Ascending aorta (tissue), 2 donors: ENCODE data around the gene BTNL2. TPM values are rescaled to one million over a fixed set of nuclear protein-coding genes. Genes with fewer than 3 reads are reported as not detected.
A peak's percentile ranks its signal among the peaks of the same experiment; 100 is the strongest.

Experiments used
- DNase-seq, 2 donors: peaks; one replicate each; pipeline ENCODE4 v3.0.0-alpha.2; 2019; ENCODE audit warnings: low spot score in 2 of 2
- H3K27ac ChIP-seq, 2 donors: fragments of 200-600 bp; sonication (generic); one replicate each; pipeline ENCODE4 v1.5.1; 2016 to 2017; ENCODE audit warnings: mild to moderate bottlenecking in 1 of 2
- H3K27me3 ChIP-seq: fragments of 200-600 bp; sonication (generic); one replicate; pipeline ENCODE4 v1.5.1; 2017
- H3K36me3 ChIP-seq, 2 donors: fragments of 200-600 bp; sonication (generic); one replicate each; pipeline ENCODE4 v1.5.1; 2016
- H3K4me1 ChIP-seq, 2 donors: fragments of 200-600 bp; sonication (generic); one replicate each; pipeline ENCODE4 v1.5.1; 2016 to 2017; ENCODE audit warnings: mild to moderate bottlenecking in 1 of 2
- H3K4me3 ChIP-seq, 2 donors: fragments of 200-600 bp; sonication (generic); one replicate each; pipeline ENCODE4 v1.5.1; 2016 to 2017; ENCODE audit warnings: mild to moderate bottlenecking in 1 of 2
- H3K9me3 ChIP-seq, 2 donors: fragments of 200-600 bp; sonication (generic); one replicate each; pipeline ENCODE4 v1.5.1; 2016
- intact Hi-C: fragments of 100-400 bp; cut with DNase I; formaldehyde crosslinking; loops from one replicate; pipeline ENCODE4 v1.15.1; 2023
- total RNA-seq: library from RNA; depleted of rRNA; stranded (reverse); fragments of >200 nt; gene quantifications from one replicate; pipeline ENCODE4 v1.1.0, GENCODE V29; 2016
- TF ChIP-seq, protein P1 (sequence below), 3 experiments: fragments of 200-600 bp in 2 of 3; fragments of 450-650 bp in 1 of 3; sonication (generic) in 2 of 3; IDR thresholded peaks; one replicate each; pipeline ENCODE4 v1.5.1; 2016 to 2019; ENCODE audit warnings: antibody characterized with exemption in 3 of 3, mild to moderate bottlenecking in 1 of 3, moderate library complexity in 1 of 3

The BTNL2 gene
- total RNA-seq, 1 donor from 2014 or later = not detected

DNA sequence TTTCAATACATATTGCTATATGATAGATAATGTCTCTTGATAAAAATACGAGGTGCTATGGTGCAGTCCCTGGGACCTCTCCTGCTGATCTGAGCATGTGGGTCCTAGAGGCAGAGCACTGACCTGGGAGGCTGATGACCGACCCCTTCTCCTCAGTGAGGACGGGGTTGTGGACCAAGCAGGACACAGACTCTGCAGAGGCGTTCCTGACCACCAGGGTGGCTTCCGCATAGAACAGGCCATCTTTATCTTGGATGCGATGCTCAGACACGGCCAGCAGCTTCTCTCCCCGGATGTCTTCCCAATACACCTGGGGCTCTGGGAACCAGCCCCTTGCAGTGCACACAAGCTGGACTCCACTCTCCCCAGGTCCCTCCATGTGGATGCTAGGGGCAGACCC is 4.2 kb downstream of the BTNL2 start:
- H3K4me1 ChIP-seq = no peaks in the 10 kb centered on the region
- no peak overlapping the region for H3K27ac ChIP-seq
- no peaks in the 10 kb centered on the region for H3K27me3 ChIP-seq
- intact Hi-C loops = no loop called here
- DNase-seq = no peak
- TF ChIP-seq, protein P1, sequence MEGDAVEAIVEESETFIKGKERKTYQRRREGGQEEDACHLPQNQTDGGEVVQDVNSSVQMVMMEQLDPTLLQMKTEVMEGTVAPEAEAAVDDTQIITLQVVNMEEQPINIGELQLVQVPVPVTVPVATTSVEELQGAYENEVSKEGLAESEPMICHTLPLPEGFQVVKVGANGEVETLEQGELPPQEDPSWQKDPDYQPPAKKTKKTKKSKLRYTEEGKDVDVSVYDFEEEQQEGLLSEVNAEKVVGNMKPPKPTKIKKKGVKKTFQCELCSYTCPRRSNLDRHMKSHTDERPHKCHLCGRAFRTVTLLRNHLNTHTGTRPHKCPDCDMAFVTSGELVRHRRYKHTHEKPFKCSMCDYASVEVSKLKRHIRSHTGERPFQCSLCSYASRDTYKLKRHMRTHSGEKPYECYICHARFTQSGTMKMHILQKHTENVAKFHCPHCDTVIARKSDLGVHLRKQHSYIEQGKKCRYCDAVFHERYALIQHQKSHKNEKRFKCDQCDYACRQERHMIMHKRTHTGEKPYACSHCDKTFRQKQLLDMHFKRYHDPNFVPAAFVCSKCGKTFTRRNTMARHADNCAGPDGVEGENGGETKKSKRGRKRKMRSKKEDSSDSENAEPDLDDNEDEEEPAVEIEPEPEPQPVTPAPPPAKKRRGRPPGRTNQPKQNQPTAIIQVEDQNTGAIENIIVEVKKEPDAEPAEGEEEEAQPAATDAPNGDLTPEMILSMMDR (IDR thresholded peaks at IDR 0.05) = no peak
- no peaks in the 10 kb centered on the region for H3K36me3 ChIP-seq
- no peaks in the 10 kb centered on the region for H3K9me3 ChIP-seq
- H3K4me3 ChIP-seq = no peak overlapping the region

DNA sequence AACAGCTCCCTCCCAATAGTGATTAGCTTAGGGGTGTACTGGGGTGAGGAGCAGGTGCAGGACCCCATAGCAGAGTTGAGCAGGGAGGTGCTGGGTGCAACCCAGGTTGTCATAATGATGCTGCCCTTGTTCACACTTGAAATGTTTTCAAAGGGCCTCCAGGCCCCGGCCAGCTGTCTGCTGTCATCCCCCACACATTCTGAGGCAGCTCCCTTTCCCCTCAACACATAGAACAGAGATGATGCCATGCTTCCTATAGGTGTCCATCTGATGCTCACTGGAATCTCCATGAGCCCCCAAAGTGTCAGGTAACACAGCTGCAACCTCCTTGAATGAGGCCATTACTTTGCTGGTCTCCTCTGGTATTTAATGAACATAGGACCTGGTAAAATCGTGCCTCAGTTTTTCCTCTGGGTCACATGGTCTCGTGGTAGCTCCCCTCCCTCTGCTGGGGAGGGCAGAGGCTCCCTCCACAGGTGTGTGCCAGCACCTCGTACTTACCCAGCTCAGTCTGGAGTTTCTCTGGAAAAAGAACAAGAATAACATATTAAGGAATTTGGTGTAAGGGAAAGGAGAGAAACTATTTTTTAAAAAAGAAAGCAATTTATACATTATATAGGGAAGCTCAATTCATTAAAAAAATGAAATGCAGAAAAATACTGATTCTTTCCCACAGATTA is 5.6 kb downstream of the BTNL2 start:
- no peaks in the 10 kb centered on the region for H3K4me1 ChIP-seq
- H3K27me3 ChIP-seq = no peaks in the 10 kb centered on the region
- no peaks in the 10 kb centered on the region for H3K9me3 ChIP-seq
- intact Hi-C loops = no loop called here
- no peaks in the 10 kb centered on the region for H3K36me3 ChIP-seq
- H3K4me3 ChIP-seq = no peak overlapping the region
- no peak for DNase-seq
- H3K27ac ChIP-seq = no peak overlapping the region
- TF ChIP-seq, protein P1 (IDR thresholded peaks at IDR 0.05) = no peak

DNA sequence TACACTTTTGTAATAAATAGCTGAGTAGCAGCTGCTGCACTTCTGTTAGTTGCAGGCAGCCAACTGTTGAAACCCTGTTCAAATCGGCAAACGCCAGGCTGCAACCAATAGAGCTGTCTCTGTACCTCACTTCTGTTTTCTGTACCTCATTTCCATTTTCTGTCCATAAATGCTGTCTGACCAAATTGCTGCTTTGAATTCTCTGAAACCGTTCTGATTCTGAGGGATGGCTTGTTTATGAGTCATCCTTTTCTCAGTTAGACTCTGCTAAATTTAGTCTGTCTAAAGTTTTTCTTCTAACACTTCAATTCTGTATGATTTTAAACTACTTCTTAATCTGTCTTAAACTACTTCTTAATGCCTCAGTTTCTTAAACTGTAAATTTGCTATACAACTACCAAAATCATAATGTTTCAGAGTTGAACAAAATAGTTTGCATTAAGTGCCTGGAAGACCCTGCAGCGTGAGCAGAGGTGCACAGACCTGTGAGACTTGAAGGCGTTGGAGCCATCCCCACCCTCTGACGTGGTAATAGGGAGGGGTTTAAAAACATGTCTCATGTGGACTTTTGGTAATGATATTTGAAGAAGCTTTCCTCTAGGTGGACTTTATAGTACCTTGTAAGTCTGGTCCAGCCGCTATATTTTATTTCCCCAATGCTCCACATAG is 9.6 kb downstream of the BTNL2 start:
- Histone ChIP-seq H3K4me1 (no peaks in the 10 kb centered on the region), H3K36me3 (no peaks in the 10 kb centered on the region), H3K4me3 (no peak overlapping the region), H3K27ac (no peak overlapping the region), H3K9me3 (no peaks in the 10 kb centered on the region), H3K27me3 (no peaks in the 10 kb centered on the region)
- intact Hi-C loops = no loop called here
- TF ChIP-seq, protein P1 (IDR thresholded peaks at IDR 0.05) = no peak
- no peak for DNase-seq

DNA sequence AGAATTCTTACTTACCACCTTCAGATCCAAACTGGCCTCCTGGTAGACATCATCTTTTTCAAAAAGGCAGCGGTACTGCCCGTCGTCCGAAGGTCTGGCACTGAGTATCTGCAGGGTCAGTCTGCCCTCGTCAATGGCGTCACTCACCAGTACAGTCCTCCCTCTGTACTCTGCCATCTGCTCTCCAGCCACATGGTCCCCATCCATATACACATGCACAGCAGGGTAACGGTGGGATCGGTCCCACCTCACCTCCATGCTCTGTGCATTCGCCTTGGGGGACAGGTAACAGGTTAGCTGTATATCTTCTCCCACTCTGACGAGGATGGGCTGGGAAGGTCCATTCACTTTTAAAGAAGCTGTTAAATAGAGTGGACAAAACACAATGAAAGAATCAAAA is 11.0 kb downstream of the BTNL2 start:
- DNase-seq = no peak
- intact Hi-C loops = no loop called here
- Histone ChIP-seq H3K36me3 (no peaks in the 10 kb centered on the region), H3K4me1 (no peaks in the 10 kb centered on the region), H3K9me3 (no peaks in the 10 kb centered on the region), H3K4me3 (no peak overlapping the region), H3K27me3 (no peaks in the 10 kb centered on the region), H3K27ac (no peak overlapping the region)
- TF ChIP-seq, protein P1 (IDR thresholded peaks at IDR 0.05) = no peak

DNA sequence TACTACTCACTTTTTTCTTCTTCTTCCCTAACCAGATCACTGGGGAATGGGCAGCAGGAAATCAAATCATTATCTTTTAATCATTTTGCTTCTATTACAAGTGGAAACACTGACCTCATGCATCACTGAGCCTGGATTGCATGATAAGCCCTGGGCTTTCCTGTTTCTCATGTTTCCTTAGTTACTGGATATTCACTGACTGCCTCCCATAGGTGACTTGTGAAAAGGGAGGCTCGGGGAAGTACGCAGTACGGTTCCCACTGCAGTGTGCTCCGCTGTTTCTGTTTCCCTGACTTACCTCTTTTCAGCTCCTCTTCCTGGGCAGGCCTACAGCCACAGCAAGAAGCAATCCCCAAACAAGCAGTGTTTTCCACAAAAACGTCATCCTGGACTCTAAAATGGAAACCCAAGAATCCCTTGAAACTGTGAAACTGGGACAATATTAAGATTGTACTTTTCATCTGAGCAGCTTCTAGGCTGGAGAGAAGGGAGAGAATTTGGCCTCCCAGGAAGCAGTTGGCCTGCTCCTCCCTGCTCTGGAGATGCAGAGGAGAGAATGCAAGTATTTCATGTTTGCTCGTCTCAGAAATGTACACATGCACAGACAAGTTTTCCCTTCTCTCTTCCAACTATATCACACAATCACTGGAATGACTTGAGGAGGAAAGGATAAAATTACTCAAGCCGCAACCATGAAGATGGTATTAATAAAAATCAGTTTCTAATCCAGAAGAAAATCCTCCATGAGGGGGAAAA is 13.1 kb downstream of the BTNL2 start:
- H3K4me3 ChIP-seq = no peak overlapping the region
- H3K4me1 ChIP-seq = no peaks in the 10 kb centered on the region
- H3K36me3 ChIP-seq = no peaks in the 10 kb centered on the region
- H3K27ac ChIP-seq = peak overlapping the region in 1 of 2 donors; percentile 7
- DNase-seq = no peak
- H3K27me3 ChIP-seq = no peaks in the 10 kb centered on the region
- TF ChIP-seq, protein P1 (IDR thresholded peaks at IDR 0.05) = no peak
- H3K9me3 ChIP-seq = no peaks in the 10 kb centered on the region
- intact Hi-C loops = no loop called here
